ENCODE data around the gene TAAR2. TPM values are rescaled to one million over a fixed set of nuclear protein-coding genes. Genes with fewer than 3 reads are reported as not detected.
"Not testable (repeated sequence)": the region's sequence is repeated elsewhere in the genome, so short reads cannot be mapped to it uniquely, and the experiment has no call there.

The TAAR2 gene
- total RNA-seq, 1 experiment from 2014 or later = not detected

- no peaks in the 10 kb centered on the region for H4K20me1 ChIP-seq (ENCODE audit: insufficient read depth)
- no peaks in the 10 kb centered on the region for H3K79me2 ChIP-seq (ENCODE audit: insufficient read depth, low read length)
- intact Hi-C loops (cut with micrococcal nuclease) = no loop called here
- H3K36me3 ChIP-seq (ENCODE audit: control insufficient read depth in 1 of 2, insufficient read depth in 2 of 2, low read length in 2 of 2) = no peaks in the 10 kb centered on the region
- H3K4me1 ChIP-seq (ENCODE audit: control insufficient read depth in 1 of 2, insufficient read depth in 2 of 2, low read length in 2 of 2) = no peaks in the 10 kb centered on the region
- H3K27me3 ChIP-seq (ENCODE audit: insufficient read depth, low read length) = no peaks in the 10 kb centered on the region
- no peak for TF ChIP-seq TCF7L2 (IDR thresholded peaks at IDR 0.05; ENCODE audit: borderline replicate concordance, extremely low read depth, insufficient read depth, insufficient read length)
- no peak for TF ChIP-seq YY1 (IDR thresholded peaks at IDR 0.05; ENCODE audit: extremely low read depth, insufficient replicate concordance, low read depth, low read length)
- no peak for TF ChIP-seq EGR1 (IDR thresholded peaks at IDR 0.05; ENCODE audit: low read depth)
- no peak for TF ChIP-seq POLR2AphosphoS5 (IDR thresholded peaks at IDR 0.05; ENCODE audit: low read depth, low read length)
- TF ChIP-seq FOSL1 (IDR thresholded peaks at IDR 0.05; ENCODE audit: low read depth) = no peak
- TF ChIP-seq REST (IDR thresholded peaks at IDR 0.05; ENCODE audit: low read depth) = no peak
- RAD21 ChIA-PET (ENCODE audit: low non-redundant PET in 1 of 2, low total read pairs in 2 of 2, uncharacterized antibody in 2 of 2, unreplicated experiment in 2 of 2) = no interaction called here
- ATAC-seq (no peak), DNase-seq (ENCODE audit: low read depth, low spot score) (no peak)
- no peak overlapping the region for H3K9ac ChIP-seq (ENCODE audit: low read length)
- BruUV-seq (replicated peaks) = no TSS peak
- POLR2A ChIA-PET = no interaction called here
- H3K4me2 ChIP-seq (ENCODE audit: low read length) = no peak overlapping the region
- H2AFZ ChIP-seq (ENCODE audit: low read depth, low read length, poor library complexity, severe bottlenecking) = no peak overlapping the region
- H3K27ac ChIP-seq (ENCODE audit: low read depth, low read length) = no peak overlapping the region
- CTCF ChIA-PET = no interaction called here
- H3K9me3 ChIP-seq (ENCODE audit: control insufficient read depth in 1 of 2, insufficient read depth in 1 of 2, low read depth in 1 of 2, low read length in 2 of 2) = no peaks in the 10 kb centered on the region
- H3K4me3 ChIP-seq (replicated peaks in 1 of 2; ENCODE audit: low read depth in 1 of 2, low read length in 2 of 2) = no peak overlapping the region
- 0 out of 2 replicates have a peak, but pooled peaks cover 3% of the 10 kb centered on the region for H3K9me2 ChIP-seq (ENCODE audit: insufficient read depth)
These were observed 19.5 kb upstream of the TAAR2 start for GRCh38 chr6:132643547-132643946.

GRCh38 chr6:132637135-132637534, 13.1 kb upstream of the TAAR2 start:
- CTCF ChIA-PET; RAD21 ChIA-PET (ENCODE audit: low non-redundant PET in 1 of 2, low total read pairs in 2 of 2, uncharacterized antibody in 2 of 2, unreplicated experiment in 2 of 2); DNase-seq (ENCODE audit: low read depth, low spot score); H2AFZ ChIP-seq (ENCODE audit: low read depth, low read length, poor library complexity, severe bottlenecking); ATAC-seq; H4K20me1 ChIP-seq (ENCODE audit: insufficient read depth); H3K36me3 ChIP-seq (ENCODE audit: control insufficient read depth in 1 of 2, insufficient read depth in 2 of 2, low read length in 2 of 2); H3K9me2 ChIP-seq (ENCODE audit: insufficient read depth); H3K27ac ChIP-seq (ENCODE audit: low read depth, low read length); H3K79me2 ChIP-seq (ENCODE audit: insufficient read depth, low read length); H3K4me3 ChIP-seq (replicated peaks in 1 of 2; ENCODE audit: low read depth in 1 of 2, low read length in 2 of 2); H3K9ac ChIP-seq (ENCODE audit: low read length); BruUV-seq (replicated peaks); H3K9me3 ChIP-seq (ENCODE audit: control insufficient read depth in 1 of 2, insufficient read depth in 1 of 2, low read depth in 1 of 2, low read length in 2 of 2); POLR2A ChIA-PET; H3K27me3 ChIP-seq (ENCODE audit: insufficient read depth, low read length); H3K4me1 ChIP-seq (ENCODE audit: control insufficient read depth in 1 of 2, insufficient read depth in 2 of 2, low read length in 2 of 2); intact Hi-C loops (cut with micrococcal nuclease); H3K4me2 ChIP-seq (ENCODE audit: low read length): not testable (repeated sequence)

GRCh38 chr6:132635906-132636305, 11.8 kb upstream of the TAAR2 start:
- POLR2A ChIA-PET; H3K4me3 ChIP-seq (replicated peaks in 1 of 2; ENCODE audit: low read depth in 1 of 2, low read length in 2 of 2); CTCF ChIA-PET; H3K27ac ChIP-seq (ENCODE audit: low read depth, low read length); H3K4me1 ChIP-seq (ENCODE audit: control insufficient read depth in 1 of 2, insufficient read depth in 2 of 2, low read length in 2 of 2); H3K36me3 ChIP-seq (ENCODE audit: control insufficient read depth in 1 of 2, insufficient read depth in 2 of 2, low read length in 2 of 2); ATAC-seq; H3K79me2 ChIP-seq (ENCODE audit: insufficient read depth, low read length); intact Hi-C loops (cut with micrococcal nuclease); RAD21 ChIA-PET (ENCODE audit: low non-redundant PET in 1 of 2, low total read pairs in 2 of 2, uncharacterized antibody in 2 of 2, unreplicated experiment in 2 of 2); H3K9me2 ChIP-seq (ENCODE audit: insufficient read depth); H3K9me3 ChIP-seq (ENCODE audit: control insufficient read depth in 1 of 2, insufficient read depth in 1 of 2, low read depth in 1 of 2, low read length in 2 of 2); H2AFZ ChIP-seq (ENCODE audit: low read depth, low read length, poor library complexity, severe bottlenecking); H3K4me2 ChIP-seq (ENCODE audit: low read length); BruUV-seq (replicated peaks); H4K20me1 ChIP-seq (ENCODE audit: insufficient read depth); H3K27me3 ChIP-seq (ENCODE audit: insufficient read depth, low read length); H3K9ac ChIP-seq (ENCODE audit: low read length); DNase-seq (ENCODE audit: low read depth, low spot score): not testable (repeated sequence)
